B cell (primary cell): ENCODE data around the gene RNF38. TPM values are rescaled to one million over a fixed set of nuclear protein-coding genes. Genes with fewer than 3 reads are reported as not detected.

Experiments
- ATAC-seq: fragments of 200-7000 bp; cut with Tn5 transposase; one replicate; pipeline ENCODE4 v1.10.0; 2021; ENCODE audit warnings: low read depth, mild to moderate bottlenecking, moderate number of reproducible peaks, moderate library complexity
- CTCF ChIA-PET: fragments of 350-600 bp; sonication (Branson Sonifier 250); formaldehyde crosslinking; loops from one replicate; lab custom pipeline; 2021; ENCODE audit warnings: antibody characterized with exemption, inconsistent platforms; lab: Charles Lee
- POLR2A ChIA-PET: fragments of 350-600 bp; sonication (Branson Sonifier 250); formaldehyde crosslinking; loops from one replicate; lab custom pipeline; 2021; ENCODE audit warnings: antibody characterized with exemption; lab: Charles Lee
- DNase-seq: peaks from one replicate; pipeline ENCODE4 v3.0.0; 2013
- H2AFZ ChIP-seq: 2 replicates; pipeline ENCODE4 v1.6.1; 2012; ENCODE audit warnings: mild to moderate bottlenecking, low read depth, low read length; ENCODE audit not compliant: insufficient read depth, poor library complexity, severe bottlenecking
- H3K27ac ChIP-seq, 2 donors: 1 replicate in 1 of 2; 2 replicates in 1 of 2; pipeline ENCODE4 v1.5.1; 2012 to 2013; ENCODE audit warnings: low read length in 2 of 2, mild to moderate bottlenecking in 2 of 2, moderate library complexity in 1 of 2
- H3K27me3 ChIP-seq, 4 experiments: fragments of 200-600 bp in 1 of 4; sonication (generic) in 1 of 4; replicated peaks in 1 of 4; 1 replicate in 2 of 4; 2 replicates in 2 of 4; pipeline versions ENCODE4 v1.6.1 to v1.7.0; 2013 to 2016; ENCODE audit warnings: low read length in 3 of 4, mild to moderate bottlenecking in 2 of 4, mixed read lengths in 1 of 4, moderate library complexity in 1 of 4; ENCODE audit not compliant: insufficient read depth in 4 of 4, control insufficient read depth in 3 of 4; ENCODE audit errors: control extremely low read depth in 1 of 4
- H3K36me3 ChIP-seq, 2 experiments: replicated peaks in 1 of 2; 1 replicate in 1 of 2; 2 replicates in 1 of 2; pipeline versions ENCODE4 v1.6.1 to v1.7.1; 2013; ENCODE audit warnings: low read length in 1 of 2; ENCODE audit not compliant: insufficient read depth in 2 of 2, control insufficient read depth in 1 of 2; ENCODE audit errors: control extremely low read depth in 1 of 2, extremely low read depth in 1 of 2
- H3K4me1 ChIP-seq, 2 donors: fragments of 200-600 bp in 1 of 2; sonication (generic) in 1 of 2; 1 replicate in 1 of 2; 2 replicates in 1 of 2; pipeline versions ENCODE4 v1.5.1 to v1.6.1; 2013 to 2017; ENCODE audit warnings: low read length in 2 of 2; ENCODE audit not compliant: control insufficient read depth in 2 of 2, insufficient read depth in 2 of 2
- H3K4me2 ChIP-seq: replicated peaks from 2 replicates; pipeline ENCODE3; 2012; ENCODE audit warnings: mild to moderate bottlenecking, low read depth, low read length; ENCODE audit not compliant: poor library complexity, severe bottlenecking
- H3K4me3 ChIP-seq, 5 experiments: fragments of 200-600 bp in 1 of 5; sonication (generic) in 1 of 5; 1 replicate in 3 of 5; 2 replicates in 2 of 5; pipeline versions ENCODE4 v1.5.1 to v1.7.0; 2011 to 2016; ENCODE audit warnings: low read length in 4 of 5, mild to moderate bottlenecking in 4 of 5, low read depth in 2 of 5, control low read depth in 1 of 5, moderate library complexity in 1 of 5; ENCODE audit not compliant: insufficient read depth in 1 of 5; ENCODE audit errors: control extremely low read depth in 1 of 5, extremely low read depth in 1 of 5
- H3K79me2 ChIP-seq: fragments of 200-600 bp; sonication (generic); one replicate; pipeline ENCODE4 v1.6.0; 2016; ENCODE audit warnings: low read length; ENCODE audit not compliant: control insufficient read depth, insufficient read depth
- H3K9ac ChIP-seq: fragments of 200-600 bp; sonication (generic); 2 replicates; pipeline ENCODE4 v1.6.1; 2017; ENCODE audit warnings: mild to moderate bottlenecking, low read length, moderate library complexity
- H3K9me3 ChIP-seq, 3 donors: one replicate each; pipeline versions ENCODE4 v1.6.1 to v1.7.1; 2013; ENCODE audit warnings: low read length in 2 of 3; ENCODE audit not compliant: control insufficient read depth in 2 of 3, insufficient read depth in 1 of 3; ENCODE audit errors: control extremely low read depth in 1 of 3
- H4K20me1 ChIP-seq: 2 replicates; pipeline ENCODE4 v1.6.0; 2012; ENCODE audit warnings: mild to moderate bottlenecking, low read length; ENCODE audit not compliant: insufficient read depth, control insufficient read depth, poor library complexity, severe bottlenecking
- H3K27ac Mint-ChIP-seq: one replicate; pipeline ENCODE4 v1.8.0; 2021; ENCODE audit warnings: mixed read lengths
- H3K27me3 Mint-ChIP-seq: one replicate; pipeline ENCODE4 v1.8.0; 2021; ENCODE audit warnings: mixed read lengths
- H3K4me1 Mint-ChIP-seq: one replicate; pipeline ENCODE4 v1.8.0; 2021; ENCODE audit warnings: mixed read lengths
- H3K4me3 Mint-ChIP-seq: one replicate; pipeline ENCODE4 v1.8.0; 2021; ENCODE audit warnings: mixed read lengths
- H3K9me3 Mint-ChIP-seq: one replicate; pipeline ENCODE4 v1.8.0; 2022; ENCODE audit warnings: mixed read lengths; ENCODE audit not compliant: insufficient read depth
- CTCF ChIP-seq: fragments of 200-600 bp; IDR thresholded peaks from one replicate; pipeline ENCODE4 v1.8.0; 2022; ENCODE audit warnings: antibody characterized with exemption, mild to moderate bottlenecking
- EZH2 ChIP-seq: IDR thresholded peaks from 2 replicates; pipeline ENCODE4 v1.6.1; 2012; ENCODE audit warnings: borderline replicate concordance, low read depth, mild to moderate bottlenecking, moderate library complexity, low read length; ENCODE audit not compliant: insufficient read depth, poor library complexity, severe bottlenecking
- WGBS: methylation state at CpG from one replicate; pipeline ENCODE4 v1.1.5; 2013; ENCODE audit warnings: missing lambda C conversion rate; ENCODE audit not compliant: insufficient coverage; 5-methylcytosine and 5-hydroxymethylcytosine counted together
- intact Hi-C: fragments of 100-400 bp; cut with micrococcal nuclease; formaldehyde crosslinking; loops from one replicate; pipeline ENCODE4 v1.10.0; 2022
- polyA plus RNA-seq: library from polyadenylated mRNA; depleted of rRNA; stranded (reverse); fragments of >200 nt; gene quantifications from 2 replicates; pipeline ENCODE4 v1.2.3, GENCODE V29; 2012
- total RNA-seq, 2 donors: library from RNA; stranded (reverse); fragments of 120-200 nt in 1 of 2; gene quantifications; 1 replicate in 1 of 2; 2 replicates in 1 of 2; pipeline versions ENCODE4 v1.2.3 to v1.2.4, GENCODE V29; 2013 to 2022

Gene RNF38
- total and polyA plus RNA-seq, 2 donors (not counting 1 experiment from before 2014, with no cell fraction given), result 25.2 to 81.6 TPM

DNA sequence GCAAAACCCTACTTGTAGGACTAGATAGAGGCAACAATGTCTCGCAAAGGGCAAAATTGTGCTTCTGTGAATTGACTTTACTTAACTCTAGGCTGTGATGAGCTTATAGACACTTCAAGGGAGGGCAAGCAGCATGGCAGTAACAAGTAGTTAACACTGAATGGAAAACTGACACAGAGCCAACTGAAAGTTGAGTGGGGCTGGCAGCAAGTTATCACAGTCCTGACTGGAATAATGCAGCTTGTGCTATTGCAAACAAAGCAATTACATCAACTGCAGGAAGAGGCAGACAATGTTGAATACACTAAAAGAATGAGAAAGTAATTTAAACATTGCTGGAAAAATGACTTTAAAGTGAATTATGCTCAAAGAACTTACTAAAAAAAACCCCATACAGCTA is 62.2 kb downstream of the RNF38 start:
- Histone ChIP-seq H3K27me3 (no peaks in the 10 kb centered on the region), H4K20me1 (no peaks in the 10 kb centered on the region), H2AFZ (no peak overlapping the region), H3K27ac (no peak overlapping the region), H3K4me1 (no peaks in the 10 kb centered on the region), H3K4me2 (no peak overlapping the region), H3K9me3 (no peaks in the 10 kb centered on the region), H3K36me3 (peaks cover 4 to 56% of the 10 kb centered on the region in 2 experiments), H3K79me2 (no peaks in the 10 kb centered on the region), H3K4me3 (no peak overlapping the region), H3K9ac (no peak overlapping the region)
- no peaks in the 10 kb centered on the region for H3K27me3 Mint-ChIP-seq
- H3K27ac Mint-ChIP-seq, result no peak overlapping the region
- DNase-seq, result no peak
- intact Hi-C loops, result no loop called here
- 100% methylated on average over 1 of the region's 1 CpG for WGBS
- no peak for TF ChIP-seq EZH2
- no peak for TF ChIP-seq CTCF
- no peak for ATAC-seq
- H3K4me3 Mint-ChIP-seq, result no peak overlapping the region
- POLR2A ChIA-PET, result interaction anchor here (0.5 kb wide), 1 partner anchor 1179 kb away, joined by 4 read pairs; no protein-coding TSS in a partner anchor
- CTCF ChIA-PET, result interaction anchor here (1.3 to 3.6 kb wide), 2 partner anchors 9 to 13 kb away, joined by 3 to 14 read pairs; no protein-coding TSS in a partner anchor
- H3K4me1 Mint-ChIP-seq, result no peaks in the 10 kb centered on the region
- no peaks in the 10 kb centered on the region for H3K9me3 Mint-ChIP-seq

DNA sequence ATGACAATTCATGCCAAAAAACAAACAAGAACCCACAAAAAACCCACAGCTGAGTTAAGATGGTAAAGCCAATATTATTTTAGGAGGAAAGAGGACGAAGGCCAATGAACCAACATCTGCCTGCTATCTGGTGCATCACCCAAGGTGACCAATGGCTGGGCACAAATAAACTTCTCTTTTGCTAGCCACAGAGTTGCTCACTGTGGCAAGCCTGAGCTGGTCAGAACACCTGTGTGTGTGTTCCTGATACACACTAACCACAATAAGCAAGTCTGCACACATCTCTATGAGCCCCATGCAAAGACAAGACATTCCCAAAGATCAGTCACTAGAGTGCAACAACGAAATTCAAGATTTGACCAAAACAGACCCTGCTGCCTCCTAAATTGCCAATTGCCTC is 63.1 kb downstream of the RNF38 start:
- ATAC-seq, result no peak
- H3K27me3 ChIP-seq, result no peaks in the 10 kb centered on the region
- H3K27ac Mint-ChIP-seq, result no peak overlapping the region
- H3K4me3 ChIP-seq, result no peak overlapping the region
- no peak overlapping the region for H3K9ac ChIP-seq
- H3K4me1 Mint-ChIP-seq, result no peaks in the 10 kb centered on the region
- H2AFZ ChIP-seq, result no peak overlapping the region
- ChIA-PET CTCF (interaction anchor here (3.6 kb wide), 1 partner anchor 8 kb away, joined by 14 read pairs; no protein-coding TSS in a partner anchor), POLR2A (no interaction called here)
- H3K4me1 ChIP-seq, result no peaks in the 10 kb centered on the region
- no peak overlapping the region for H3K27ac ChIP-seq
- no peaks in the 10 kb centered on the region for H3K9me3 ChIP-seq
- no peak for TF ChIP-seq CTCF
- TF ChIP-seq EZH2, result no peak
- no CpG with 5 or more reads among the region's 2 CpGs for WGBS
- H3K27me3 Mint-ChIP-seq, result no peaks in the 10 kb centered on the region
- no peak for DNase-seq
- intact Hi-C loops, result no loop called here
- H4K20me1 ChIP-seq, result no peaks in the 10 kb centered on the region
- no peak overlapping the region for H3K4me2 ChIP-seq
- no peaks in the 10 kb centered on the region for H3K9me3 Mint-ChIP-seq
- H3K4me3 Mint-ChIP-seq, result no peak overlapping the region
- H3K79me2 ChIP-seq, result no peaks in the 10 kb centered on the region
- H3K36me3 ChIP-seq, result peaks cover 4 to 51% of the 10 kb centered on the region in 2 experiments
